Transverse colon (tissue), 4 donors: ENCODE measurements around the gene TRIM45.

Source experiments
- CTCF ChIP-seq, 5 experiments: fragments of 200-600 bp in 3 of 5; fragments of 450-650 bp in 2 of 5; sonication (generic) in 3 of 5; IDR thresholded peaks; 1 replicate in 2 of 5; 2 replicates in 3 of 5; pipeline ENCODE4 v1.5.1; 2016 to 2017; ENCODE audit warnings: antibody characterized with exemption in 5 of 5, inconsistent platforms in 3 of 5, mild to moderate bottlenecking in 2 of 5, moderate library complexity in 1 of 5
- POLR2A ChIP-seq: fragments of 450-650 bp; IDR thresholded peaks from one replicate; pipeline ENCODE4 v1.6.1; 2016; ENCODE audit warnings: antibody characterized with exemption, mild to moderate bottlenecking, moderate library complexity
- POLR2AphosphoS5 ChIP-seq, 3 donors: sonication (generic); formaldehyde crosslinking; IDR thresholded peaks; one replicate each; pipeline ENCODE4 v1.6.1; 2016; ENCODE audit warnings: antibody characterized with exemption in 3 of 3

GRCh38 chr1:117138106-117138505, 16.6 kb upstream of the TRIM45 start:
- TF ChIP-seq CTCF (IDR thresholded peaks at IDR 0.05): no peak
- no peak for TF ChIP-seq POLR2A
- no peak for TF ChIP-seq POLR2AphosphoS5 (IDR thresholded peaks at IDR 0.05)
